Measurements from ENCODE around the gene KLK12. TPM values are rescaled to one million over a fixed set of nuclear protein-coding genes. Genes with fewer than 3 reads are reported as not detected.

KLK12 gene
- total RNA-seq, 1 donor = not detected

GRCh38 chr19:51000981-51001380 lies 33.8 kb downstream of the KLK12 start:
- no peaks in the 10 kb centered on the region for H3K9me3 ChIP-seq (ENCODE audit: low read depth, low read length)
- H3K36me3 ChIP-seq (ENCODE audit: insufficient read depth, low read length) = no peaks in the 10 kb centered on the region
- H3K27me3 ChIP-seq (ENCODE audit: insufficient read depth, low read length) = no peaks in the 10 kb centered on the region
- H3K79me2 ChIP-seq (ENCODE audit: insufficient read depth, low read length) = no peaks in the 10 kb centered on the region
- no peak overlapping the region for H3K4me3 ChIP-seq (ENCODE audit: insufficient read depth, low read length)
- no peak overlapping the region for H3K27ac ChIP-seq (ENCODE audit: low read depth, low read length)
- TF ChIP-seq, protein P1, sequence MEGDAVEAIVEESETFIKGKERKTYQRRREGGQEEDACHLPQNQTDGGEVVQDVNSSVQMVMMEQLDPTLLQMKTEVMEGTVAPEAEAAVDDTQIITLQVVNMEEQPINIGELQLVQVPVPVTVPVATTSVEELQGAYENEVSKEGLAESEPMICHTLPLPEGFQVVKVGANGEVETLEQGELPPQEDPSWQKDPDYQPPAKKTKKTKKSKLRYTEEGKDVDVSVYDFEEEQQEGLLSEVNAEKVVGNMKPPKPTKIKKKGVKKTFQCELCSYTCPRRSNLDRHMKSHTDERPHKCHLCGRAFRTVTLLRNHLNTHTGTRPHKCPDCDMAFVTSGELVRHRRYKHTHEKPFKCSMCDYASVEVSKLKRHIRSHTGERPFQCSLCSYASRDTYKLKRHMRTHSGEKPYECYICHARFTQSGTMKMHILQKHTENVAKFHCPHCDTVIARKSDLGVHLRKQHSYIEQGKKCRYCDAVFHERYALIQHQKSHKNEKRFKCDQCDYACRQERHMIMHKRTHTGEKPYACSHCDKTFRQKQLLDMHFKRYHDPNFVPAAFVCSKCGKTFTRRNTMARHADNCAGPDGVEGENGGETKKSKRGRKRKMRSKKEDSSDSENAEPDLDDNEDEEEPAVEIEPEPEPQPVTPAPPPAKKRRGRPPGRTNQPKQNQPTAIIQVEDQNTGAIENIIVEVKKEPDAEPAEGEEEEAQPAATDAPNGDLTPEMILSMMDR (IDR thresholded peaks at IDR 0.05; ENCODE audit: extremely low read depth, low read depth, low read length) = no peak
- no peak for DNase-seq (ENCODE audit: insufficient read length, low spot score, missing footprints)
- H2AFZ ChIP-seq (ENCODE audit: low read length) = no peak overlapping the region
- no peaks in the 10 kb centered on the region for H3K4me1 ChIP-seq (ENCODE audit: insufficient read depth, low read length)
- no peaks in the 10 kb centered on the region for H4K20me1 ChIP-seq (ENCODE audit: insufficient read depth, low read length)
- H3K4me2 ChIP-seq (ENCODE audit: insufficient read depth, low read length) = no peak overlapping the region

DNA sequence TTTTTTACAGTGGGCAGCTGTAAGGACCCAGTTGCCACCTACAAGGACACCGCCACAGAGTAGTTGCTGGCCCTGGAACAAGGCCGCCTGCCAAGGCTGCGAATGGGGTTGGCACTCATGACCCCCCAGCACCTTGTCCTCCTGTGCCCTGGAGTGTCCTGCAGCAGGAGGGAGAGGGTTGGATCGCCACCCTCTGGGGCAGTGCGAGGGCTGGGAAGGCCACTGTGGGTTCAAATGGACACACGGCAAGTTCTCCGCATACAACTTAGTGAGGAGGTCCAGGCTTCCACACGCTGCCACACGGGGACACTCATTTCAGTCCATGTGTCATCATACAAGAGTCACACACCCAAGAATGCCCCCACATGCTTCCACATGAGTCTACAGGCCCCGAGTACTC lies 34.4 kb downstream of the KLK12 start:
- Histone ChIP-seq H3K36me3 (ENCODE audit: insufficient read depth, low read length) (no peaks in the 10 kb centered on the region), H3K79me2 (ENCODE audit: insufficient read depth, low read length) (no peaks in the 10 kb centered on the region), H3K4me1 (ENCODE audit: insufficient read depth, low read length) (no peaks in the 10 kb centered on the region), H2AFZ (ENCODE audit: low read length) (no peak overlapping the region), H3K27ac (ENCODE audit: low read depth, low read length) (no peak overlapping the region), H4K20me1 (ENCODE audit: insufficient read depth, low read length) (no peaks in the 10 kb centered on the region), H3K27me3 (ENCODE audit: insufficient read depth, low read length) (no peaks in the 10 kb centered on the region), H3K4me3 (ENCODE audit: insufficient read depth, low read length) (no peak overlapping the region), H3K9me3 (ENCODE audit: low read depth, low read length) (no peaks in the 10 kb centered on the region), H3K4me2 (ENCODE audit: insufficient read depth, low read length) (no peak overlapping the region)
- DNase-seq (ENCODE audit: insufficient read length, low spot score, missing footprints) = no peak
- TF ChIP-seq, protein P1 (IDR thresholded peaks at IDR 0.05; ENCODE audit: extremely low read depth, low read depth, low read length) = no peak

DNA sequence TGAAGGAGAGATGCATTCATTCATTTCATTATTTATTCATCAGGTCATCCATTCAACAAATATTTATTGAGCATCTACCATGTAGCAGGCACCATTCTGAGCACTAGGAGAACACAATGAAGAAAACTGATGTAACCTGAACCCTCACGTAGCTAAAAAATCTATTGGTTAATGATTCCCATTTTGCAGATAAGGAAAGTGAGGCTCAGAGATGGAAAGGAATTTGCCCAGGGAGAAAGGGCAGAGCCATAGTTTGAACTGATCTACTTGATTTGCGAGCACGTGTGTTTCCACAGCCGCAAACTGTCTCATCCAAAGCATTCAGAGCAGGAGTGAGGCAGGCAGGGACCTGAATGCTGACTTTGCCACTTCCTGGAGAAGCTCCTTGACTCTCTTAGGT lies 36.1 kb downstream of the KLK12 start:
- H3K27ac ChIP-seq (ENCODE audit: low read depth, low read length) = no peak overlapping the region
- no peaks in the 10 kb centered on the region for H3K4me1 ChIP-seq (ENCODE audit: insufficient read depth, low read length)
- H2AFZ ChIP-seq (ENCODE audit: low read length) = no peak overlapping the region

DNA sequence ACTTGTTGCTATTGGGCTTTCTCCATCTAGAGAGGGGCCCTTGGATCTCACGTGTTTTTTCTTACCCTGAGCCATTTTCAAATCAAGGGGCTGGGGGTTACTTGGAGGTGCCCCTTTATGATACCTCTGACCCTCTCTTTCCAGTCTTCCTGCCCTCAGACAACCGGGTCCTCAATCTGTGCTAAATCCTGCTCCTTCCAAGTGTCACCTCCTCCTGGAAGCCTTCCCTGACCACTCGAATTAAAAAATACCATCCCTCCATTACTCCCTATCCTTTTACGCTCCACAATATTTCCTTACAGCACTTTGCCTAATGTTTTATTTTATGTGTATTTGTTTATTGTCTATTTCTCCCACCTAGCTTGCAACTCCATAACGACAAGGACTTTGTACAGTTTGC lies 36.7 kb downstream of the KLK12 start:
- Histone ChIP-seq H3K9me3 (ENCODE audit: low read depth, low read length) (no peaks in the 10 kb centered on the region), H2AFZ (ENCODE audit: low read length) (no peak overlapping the region), H3K79me2 (ENCODE audit: insufficient read depth, low read length) (no peaks in the 10 kb centered on the region), H3K36me3 (ENCODE audit: insufficient read depth, low read length) (no peaks in the 10 kb centered on the region), H3K4me1 (ENCODE audit: insufficient read depth, low read length) (no peaks in the 10 kb centered on the region), H3K4me2 (ENCODE audit: insufficient read depth, low read length) (no peak overlapping the region), H3K4me3 (ENCODE audit: insufficient read depth, low read length) (no peak overlapping the region), H4K20me1 (ENCODE audit: insufficient read depth, low read length) (no peaks in the 10 kb centered on the region), H3K27me3 (ENCODE audit: insufficient read depth, low read length) (no peaks in the 10 kb centered on the region), H3K27ac (ENCODE audit: low read depth, low read length) (no peak overlapping the region)
- TF ChIP-seq, protein P1 (IDR thresholded peaks at IDR 0.05; ENCODE audit: extremely low read depth, low read depth, low read length) = no peak
- peak; percentile 58 for DNase-seq (ENCODE audit: insufficient read length, low spot score, missing footprints)

More for the DNA sequence above, 36.1 kb downstream of the KLK12 start:
- H4K20me1 ChIP-seq (ENCODE audit: insufficient read depth, low read length) = no peaks in the 10 kb centered on the region
- no peaks in the 10 kb centered on the region for H3K9me3 ChIP-seq (ENCODE audit: low read depth, low read length)
- no peaks in the 10 kb centered on the region for H3K36me3 ChIP-seq (ENCODE audit: insufficient read depth, low read length)
- H3K4me3 ChIP-seq (ENCODE audit: insufficient read depth, low read length) = no peak overlapping the region
- no peaks in the 10 kb centered on the region for H3K27me3 ChIP-seq (ENCODE audit: insufficient read depth, low read length)
- no peak for DNase-seq (ENCODE audit: insufficient read length, low spot score, missing footprints)
- no peaks in the 10 kb centered on the region for H3K79me2 ChIP-seq (ENCODE audit: insufficient read depth, low read length)
- H3K4me2 ChIP-seq (ENCODE audit: insufficient read depth, low read length) = no peak overlapping the region
- TF ChIP-seq, protein P1 (IDR thresholded peaks at IDR 0.05; ENCODE audit: extremely low read depth, low read depth, low read length) = no peak

All from osteoblast (primary cell).